ENCODE measurements around the gene CRTAC1. TPM values are rescaled to one million over a fixed set of nuclear protein-coding genes. Genes with fewer than 3 reads are reported as not detected.

Gene CRTAC1
- polyA plus RNA-seq, 1 of the 3 experiments (the other 2 are of a cell fraction): 0.05 TPM

DNA sequence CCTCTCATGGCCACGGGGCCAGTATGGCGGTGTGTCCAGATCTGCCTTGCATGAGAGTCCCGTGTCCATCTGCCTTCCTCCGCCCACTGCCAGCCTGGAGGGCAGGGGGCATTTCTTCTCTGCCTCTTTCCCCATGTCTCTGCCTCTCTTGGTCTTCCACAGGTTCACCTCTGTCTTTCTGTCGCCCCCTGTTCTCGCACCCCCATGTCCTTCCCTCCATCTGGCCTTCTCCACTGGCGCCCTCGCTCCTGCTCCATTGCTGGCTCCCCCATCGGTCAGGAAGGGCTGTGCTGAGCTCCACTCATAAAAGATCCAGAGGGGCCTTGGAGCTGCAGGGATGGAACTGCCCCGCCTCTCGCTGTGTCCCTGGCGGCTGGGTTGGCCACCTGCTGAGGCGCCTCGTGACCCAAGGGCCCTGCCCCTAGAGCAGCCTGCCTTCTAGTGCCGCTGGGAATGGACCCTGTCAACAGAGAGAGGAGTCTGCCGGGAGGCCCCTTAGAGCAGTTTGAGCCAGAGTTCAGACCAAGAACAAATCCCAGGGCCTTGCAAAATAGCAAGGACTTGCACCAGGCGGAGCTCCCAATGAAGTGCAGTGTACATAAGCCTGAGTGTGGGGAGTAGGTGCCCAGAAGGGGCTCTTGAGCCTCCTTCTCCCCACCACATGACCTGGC lies 138.8 kb downstream of the CRTAC1 start:
- no peak overlapping the region for H2AFZ ChIP-seq (ENCODE audit: low read depth)
- no peak for DNase-seq
- TF ChIP-seq RCOR1 (IDR thresholded peaks at IDR 0.05; ENCODE audit: low read length) (no peak), RAD21 (IDR thresholded peaks at IDR 0.05; ENCODE audit: low read length) (no peak), RFX5 (IDR thresholded peaks at IDR 0.05; ENCODE audit: low read length) (no peak)

DNA sequence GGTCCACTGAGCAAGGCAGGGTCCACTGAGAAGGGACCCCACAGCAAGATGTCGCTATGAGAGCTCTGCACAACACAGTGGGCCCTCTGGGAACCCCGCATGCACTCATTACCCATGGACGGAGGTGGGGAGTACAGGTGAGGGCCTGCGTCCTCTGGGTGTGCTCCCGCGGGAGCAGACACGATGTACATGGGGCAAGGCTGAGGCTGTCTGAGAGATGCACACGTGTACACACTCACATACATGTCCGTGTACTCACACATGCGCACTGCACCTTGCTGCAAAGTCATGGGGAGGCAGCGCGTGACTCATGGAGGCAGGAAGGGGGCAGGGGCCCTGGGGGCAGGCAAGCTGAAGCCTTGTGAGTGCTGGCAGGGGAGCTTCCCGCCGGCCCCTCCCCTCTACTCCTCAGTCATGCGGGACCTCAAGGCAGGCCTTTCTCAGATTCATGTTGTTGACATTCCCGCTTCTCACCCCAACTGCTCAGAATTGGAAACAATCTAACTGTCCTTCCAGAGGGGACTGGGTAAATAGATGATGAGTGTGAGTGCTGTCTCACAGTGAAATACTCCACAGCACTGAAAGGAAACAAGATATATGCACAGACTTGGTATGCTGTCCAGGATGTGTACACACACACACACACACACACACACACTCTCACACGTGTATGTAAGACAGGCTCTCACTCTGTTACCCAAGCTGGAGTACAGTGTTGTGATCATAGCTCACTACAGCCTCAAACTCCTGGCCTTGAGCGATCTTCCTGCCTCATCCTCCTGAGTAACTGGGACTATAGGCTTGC lies 140.8 kb downstream of the CRTAC1 start:
- peak overlapping the region; percentile 35; a peak in 1 of 4 replicates for H3K27ac ChIP-seq (ENCODE audit: low read depth in 2 of 2, low read length in 1 of 2)
- TF ChIP-seq CTCF (IDR thresholded peaks at IDR 0.05) (no peak), MEF2A (IDR thresholded peaks at IDR 0.05; ENCODE audit: borderline replicate concordance, low read depth) (no peak), GABPA (IDR thresholded peaks at IDR 0.05; ENCODE audit: low read depth) (no peak), SIN3A (IDR thresholded peaks at IDR 0.05; ENCODE audit: borderline replicate concordance, low read depth, low read length) (no peak), TAF1 (IDR thresholded peaks at IDR 0.05; ENCODE audit: borderline replicate concordance, low read depth, low read length) (no peak), FOXJ3 (CRISPR knock-in tag; IDR thresholded peaks at IDR 0.05) (no peak), RXRA (IDR thresholded peaks at IDR 0.05; ENCODE audit: borderline replicate concordance, low read depth) (no peak), TCF12 (IDR thresholded peaks at IDR 0.05) (no peak)
- WGBS (ENCODE audit: low lambda C conversion rate): 78% methylated on average over 10 of the region's 18 CpGs
- H3K79me2 ChIP-seq (ENCODE audit: insufficient read depth): no peaks in the 10 kb centered on the region
- ChIA-PET POLR2A (interaction anchor here (0.7 to 1.2 kb wide), 2 partner anchors 13 to 142 kb away, joined by 3 read pairs; no protein-coding TSS in a partner anchor), CTCF (interaction anchor here (1.0 to 3.4 kb wide), 11 partner anchors 12 to 188 kb away, joined by 3 to 15 read pairs (median 8); no protein-coding TSS in a partner anchor)
- H4K20me1 ChIP-seq (ENCODE audit: insufficient read depth): no peaks in the 10 kb centered on the region
- DNase-seq: peak; percentile 54
- peaks cover 8% of the 10 kb centered on the region; the same call in 1 of the 2 replicates for H3K27me3 ChIP-seq (ENCODE audit: insufficient read depth)
- H3K9me2 ChIP-seq: no peaks in the 10 kb centered on the region
- H3K4me3 ChIP-seq (ENCODE audit: low read depth in 2 of 2, low read length in 1 of 2): no peak overlapping the region
- no peaks in the 10 kb centered on the region for H3K36me3 ChIP-seq (replicated peaks in 1 of 2; ENCODE audit: control insufficient read depth in 1 of 2, insufficient read depth in 2 of 2, low read length in 1 of 2)
- H3K9ac ChIP-seq: no peak overlapping the region; the same call in 1 of the 2 replicates
- H3K4me1 ChIP-seq (ENCODE audit: control insufficient read depth in 1 of 2, insufficient read depth in 2 of 2, low read depth in 1 of 2, low read length in 1 of 2): peaks cover 5 to 22% of the 10 kb centered on the region in 2 experiments; a peak in 2 of 4 replicates
- no peaks in the 10 kb centered on the region for H3K9me3 ChIP-seq
- 0 out of 2 replicates have a peak overlapping the region, but pooled peaks have one; percentile 44 for H3K4me2 ChIP-seq
- no peak overlapping the region for H2AFZ ChIP-seq (ENCODE audit: low read depth)
- peaks cover 6% of the 10 kb centered on the region for H3F3A ChIP-seq (replicated peaks; ENCODE audit: insufficient read depth)

More for the DNA sequence above, 138.8 kb downstream of the CRTAC1 start:
- H3K4me3 ChIP-seq (ENCODE audit: low read depth in 2 of 2, low read length in 1 of 2): no peak overlapping the region
- no peak overlapping the region for H3K9ac ChIP-seq
- ChIA-PET CTCF (interaction anchor here (1.1 kb wide), 1 partner anchor 11 kb away, joined by 3 read pairs; no protein-coding TSS in a partner anchor), POLR2A (no interaction called here)
- no peaks in the 10 kb centered on the region for H3K9me2 ChIP-seq
- H3K79me2 ChIP-seq (ENCODE audit: insufficient read depth): no peaks in the 10 kb centered on the region
- H4K20me1 ChIP-seq (ENCODE audit: insufficient read depth): no peaks in the 10 kb centered on the region
- no peak overlapping the region for H3K4me2 ChIP-seq
- peaks cover 5 to 22% of the 10 kb centered on the region in 2 experiments; a peak in 2 of 4 replicates for H3K4me1 ChIP-seq (ENCODE audit: control insufficient read depth in 1 of 2, insufficient read depth in 2 of 2, low read depth in 1 of 2, low read length in 1 of 2)
- H3K27ac ChIP-seq (ENCODE audit: low read depth in 2 of 2, low read length in 1 of 2): no peak overlapping the region
- WGBS (ENCODE audit: low lambda C conversion rate): 87% methylated on average over 16 of the region's 17 CpGs
- H3K27me3 ChIP-seq (ENCODE audit: insufficient read depth): peaks cover 8% of the 10 kb centered on the region; the same call in 1 of the 2 replicates
- H3K9me3 ChIP-seq: no peaks in the 10 kb centered on the region
- peaks cover 6% of the 10 kb centered on the region for H3F3A ChIP-seq (replicated peaks; ENCODE audit: insufficient read depth)
- no peaks in the 10 kb centered on the region for H3K36me3 ChIP-seq (replicated peaks in 1 of 2; ENCODE audit: control insufficient read depth in 1 of 2, insufficient read depth in 2 of 2, low read length in 1 of 2)
